HTERT RPE-1 (cell line): ENCODE measurements around the gene GLIS1.
"Not testable (repeated sequence)": the region's sequence is repeated elsewhere in the genome, so short reads cannot be mapped to it uniquely, and the experiment has no call there.

Source experiments
- in situ Hi-C: fragments of 300-500 bp; cut with MboI; formaldehyde crosslinking; loops from 4 replicates; pipeline ENCODE4 v1.14.3; 2020; ENCODE audit warnings: low sequenced_read_pairs

Gene GLIS1

DNA sequence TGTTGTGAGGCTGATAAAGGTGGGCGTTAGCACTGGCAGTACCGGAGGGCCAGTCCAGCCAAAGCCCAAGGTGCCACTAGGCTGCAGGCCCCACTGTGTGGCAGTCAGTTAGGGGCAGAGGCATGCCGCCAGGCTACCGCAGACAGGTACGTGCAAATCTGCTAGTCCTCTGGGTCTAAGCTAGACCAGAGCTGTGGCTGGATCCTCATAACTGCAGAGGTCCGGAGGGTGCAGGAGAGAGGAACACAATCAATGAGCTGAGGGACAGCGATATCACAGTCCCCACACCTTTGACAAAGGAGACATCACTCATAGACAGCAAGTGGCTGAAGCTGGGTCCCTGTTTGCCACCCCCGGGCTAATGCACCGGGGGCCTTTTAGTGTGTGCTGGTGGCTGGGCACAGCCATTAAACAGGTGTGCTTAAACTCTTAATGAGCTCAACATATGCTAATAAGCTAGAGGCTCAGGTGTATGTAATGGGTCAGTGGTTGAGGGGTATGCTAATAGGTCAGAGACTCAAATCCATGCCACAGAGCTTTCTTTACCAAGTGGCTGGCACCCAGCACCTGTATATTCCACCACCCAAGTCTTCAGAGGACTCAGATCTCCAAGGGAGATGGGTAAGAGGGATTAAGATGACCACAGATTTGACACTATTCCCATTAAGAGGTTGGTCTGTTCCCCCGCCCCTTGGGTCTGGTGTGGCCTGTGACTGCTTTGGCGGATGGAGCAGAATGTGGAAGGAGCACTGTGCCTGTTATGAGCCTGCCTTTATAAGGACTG is 82.0 kb downstream of the GLIS1 start:
- in situ Hi-C loops, result no loop called here

DNA sequence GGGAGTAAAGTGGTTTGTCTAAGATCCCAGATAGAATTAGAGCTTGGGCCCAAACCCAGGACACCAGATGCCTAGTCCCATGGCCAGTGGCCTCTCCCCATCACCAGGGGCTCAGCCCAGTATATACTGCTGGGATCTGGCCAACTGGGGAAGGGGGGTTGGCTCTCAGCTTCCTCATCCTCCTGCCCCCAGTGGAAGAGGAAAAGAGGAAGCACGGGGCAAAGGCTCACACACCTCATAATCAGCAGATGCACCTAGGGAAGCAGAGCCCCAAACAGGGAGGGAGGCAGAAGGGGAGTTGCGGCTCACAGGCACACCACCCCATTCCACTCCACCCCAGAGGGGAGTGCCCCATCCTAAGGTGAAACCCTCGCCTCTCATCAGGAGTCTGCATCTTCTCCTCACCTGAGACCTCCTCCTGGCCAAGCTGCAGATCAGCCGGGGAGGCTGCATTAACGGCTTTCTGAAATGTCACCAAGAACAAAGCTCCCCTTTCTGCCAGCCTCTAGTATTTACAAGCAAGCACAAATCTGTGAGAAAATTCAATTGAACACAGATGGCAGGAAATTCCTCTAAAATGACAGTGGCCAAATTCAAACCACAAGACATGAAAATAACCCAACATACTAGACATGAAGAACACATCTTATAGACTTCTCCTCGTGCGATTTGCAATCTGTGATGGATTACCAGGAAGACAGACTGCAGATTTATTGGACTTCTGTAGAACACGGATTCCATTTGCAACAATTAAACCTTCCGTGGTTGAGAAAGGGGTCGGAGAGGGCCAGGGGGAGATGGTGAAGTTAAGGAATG is 82.8 kb downstream of the GLIS1 start:
- in situ Hi-C loops, result no loop called here

- in situ Hi-C loops, result no loop called here
Measured at GRCh38 chr1:53654216-53655210, 84.5 kb downstream of the GLIS1 start.

DNA sequence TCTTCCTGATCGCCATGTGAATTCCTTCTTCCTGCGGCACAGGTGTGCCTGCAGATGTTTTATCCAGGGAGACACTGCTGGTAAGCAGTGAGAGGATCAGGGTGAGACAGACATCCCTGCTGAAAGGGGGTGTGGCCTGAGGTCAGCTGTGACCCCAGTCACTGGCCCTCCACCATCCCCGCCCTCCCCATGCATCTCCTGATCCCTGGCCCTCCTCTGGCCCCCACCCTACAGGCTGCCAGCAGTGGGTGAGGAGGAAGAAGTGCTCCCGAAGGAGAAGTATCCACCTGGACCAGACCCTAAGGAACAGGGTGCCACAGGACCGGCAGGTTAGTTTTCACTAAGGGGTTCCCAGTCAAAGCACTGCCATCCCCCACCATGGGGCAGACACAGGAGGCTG is 85.3 kb downstream of the GLIS1 start:
- in situ Hi-C loops, result no loop called here

- in situ Hi-C loops, result no loop called here
Measured at GRCh38 chr1:53653200-53653575, 85.8 kb downstream of the GLIS1 start.

- in situ Hi-C loops, result no loop called here
Measured at GRCh38 chr1:53652441-53653199, 86.3 kb downstream of the GLIS1 start.

GRCh38 chr1:53651356-53651755 is 87.6 kb downstream of the GLIS1 start:
- in situ Hi-C loops, result no loop called here

DNA sequence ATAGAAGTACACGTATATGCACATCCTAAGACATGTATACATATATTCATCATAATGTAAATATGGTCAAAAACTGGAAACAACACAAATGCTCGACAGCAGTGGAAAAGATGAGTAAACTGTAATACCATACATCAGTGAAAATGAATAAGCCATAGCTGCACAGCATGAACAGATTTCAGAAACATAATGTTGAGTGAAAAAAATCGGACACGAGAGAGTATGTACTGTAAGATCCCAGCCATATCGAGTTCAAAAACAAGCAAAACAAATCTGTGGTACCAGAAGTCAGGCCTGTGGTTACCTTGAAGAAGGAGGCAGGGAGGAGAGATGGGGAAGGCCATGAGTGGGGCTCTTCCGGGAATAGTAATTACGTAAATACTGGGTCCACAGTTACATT is 90.4 kb downstream of the GLIS1 start:
- in situ Hi-C loops, result no loop called here

DNA sequence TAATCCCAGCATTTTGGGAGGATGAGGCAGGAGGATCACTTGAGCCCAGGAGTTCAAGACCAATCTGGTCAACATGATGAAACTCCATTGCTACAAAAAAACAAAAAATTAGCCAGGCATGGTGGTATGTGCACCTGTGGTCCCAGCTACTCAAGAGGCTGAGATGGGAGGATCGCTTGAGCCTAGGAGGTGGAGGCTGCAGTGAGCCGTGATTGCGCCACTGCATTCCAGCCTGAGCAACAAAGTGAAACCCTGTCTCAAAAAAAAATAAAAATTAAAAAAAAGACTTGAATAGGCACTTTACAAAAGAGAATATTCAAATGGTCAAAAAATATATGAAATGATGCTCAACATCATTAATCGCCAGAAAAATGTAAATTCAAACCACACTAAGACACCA is 91.0 kb downstream of the GLIS1 start:
- in situ Hi-C loops, result not testable (repeated sequence)

- in situ Hi-C loops, result no loop called here
Measured at GRCh38 chr1:53646732-53647131, 92.2 kb downstream of the GLIS1 start.

DNA sequence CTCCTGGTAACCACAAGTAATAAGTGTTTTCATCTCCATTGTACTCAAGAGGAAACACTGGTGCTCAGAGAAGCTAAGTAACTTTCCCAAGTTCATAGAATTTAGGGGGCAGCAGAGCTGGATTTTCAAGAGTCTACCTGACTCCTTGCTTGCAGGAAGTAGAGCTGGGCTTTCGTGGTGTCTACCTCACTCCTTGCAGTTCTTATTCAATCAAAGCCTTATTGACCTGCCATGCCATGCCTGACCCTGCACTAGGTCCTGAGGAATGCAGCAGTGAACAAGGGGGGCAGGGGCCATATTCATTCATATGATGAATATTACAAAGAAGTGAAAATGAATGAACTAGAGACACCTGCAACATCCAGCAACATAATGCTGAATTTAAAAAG is 93.3 kb downstream of the GLIS1 start:
- in situ Hi-C loops, result no loop called here

GRCh38 chr1:53644909-53645689 is 93.9 kb downstream of the GLIS1 start:
- in situ Hi-C loops, result no loop called here

DNA sequence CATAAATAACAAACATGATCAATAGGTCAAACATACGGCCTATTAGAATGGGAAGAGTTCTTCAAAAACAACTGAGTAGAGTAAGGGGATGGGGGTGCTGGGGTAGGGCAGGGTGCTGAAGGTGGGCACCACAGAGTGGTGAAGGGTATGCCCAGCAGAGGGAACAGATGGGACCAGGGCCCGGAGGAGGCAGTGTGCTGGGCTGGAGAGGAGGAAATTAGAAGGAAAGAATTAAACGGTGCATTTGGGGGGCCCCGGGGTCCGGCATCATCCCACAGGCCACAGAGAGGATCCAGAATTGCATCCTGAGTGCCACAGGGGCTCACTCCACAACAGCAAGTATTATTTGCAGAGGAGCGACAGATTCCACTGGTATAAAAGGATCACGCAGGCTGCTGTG is 94.5 kb downstream of the GLIS1 start:
- in situ Hi-C loops, result no loop called here

DNA sequence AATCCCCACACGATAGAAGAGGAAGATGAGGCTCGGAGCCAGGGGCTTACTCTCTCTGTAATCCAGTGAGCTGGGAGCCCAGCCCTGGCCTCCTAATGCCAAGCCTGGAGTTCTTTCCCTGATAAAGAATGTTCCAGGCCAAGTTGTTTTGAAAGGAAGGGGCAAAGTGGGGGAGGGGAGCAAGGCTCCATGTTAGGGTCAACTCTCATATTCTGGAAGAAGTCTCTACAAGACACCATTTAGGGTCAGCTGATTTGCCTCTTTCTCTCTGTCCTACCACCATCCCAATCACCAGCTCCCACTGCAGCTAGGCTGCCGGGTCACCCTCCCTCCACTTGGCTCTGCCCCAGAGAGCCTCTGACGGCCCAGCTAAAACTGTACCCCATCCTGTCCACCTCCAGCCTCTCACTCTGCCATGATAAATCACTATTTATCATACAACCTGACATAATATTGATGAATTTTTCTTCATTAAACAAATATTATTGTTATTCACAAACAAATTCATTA is 95.0 kb downstream of the GLIS1 start:
- in situ Hi-C loops, result no loop called here

- in situ Hi-C loops, result no loop called here
Measured at GRCh38 chr1:53643041-53643880, 95.7 kb downstream of the GLIS1 start.

DNA sequence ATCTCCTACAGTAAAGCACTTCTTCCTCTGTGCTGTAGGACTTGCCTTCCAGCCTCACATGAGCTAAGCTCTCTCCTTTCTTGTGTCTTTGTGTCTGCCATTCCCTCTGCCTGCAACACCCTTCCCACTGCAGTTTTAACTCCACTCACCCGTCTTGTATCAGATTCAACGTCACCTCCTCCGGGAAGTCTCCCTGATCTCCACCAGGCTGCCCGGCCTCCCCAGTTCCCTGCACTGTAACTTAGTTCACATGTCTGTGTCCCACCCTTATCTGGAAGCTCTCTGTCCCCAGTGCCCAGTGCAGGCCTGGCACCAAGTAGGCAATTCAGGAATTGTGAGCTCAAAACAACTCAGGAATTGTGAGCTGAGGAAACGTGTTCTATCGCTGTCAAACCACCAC is 96.4 kb downstream of the GLIS1 start:
- in situ Hi-C loops, result no loop called here

- in situ Hi-C loops, result no loop called here
Measured at GRCh38 chr1:53642215-53642555, 96.8 kb downstream of the GLIS1 start.

DNA sequence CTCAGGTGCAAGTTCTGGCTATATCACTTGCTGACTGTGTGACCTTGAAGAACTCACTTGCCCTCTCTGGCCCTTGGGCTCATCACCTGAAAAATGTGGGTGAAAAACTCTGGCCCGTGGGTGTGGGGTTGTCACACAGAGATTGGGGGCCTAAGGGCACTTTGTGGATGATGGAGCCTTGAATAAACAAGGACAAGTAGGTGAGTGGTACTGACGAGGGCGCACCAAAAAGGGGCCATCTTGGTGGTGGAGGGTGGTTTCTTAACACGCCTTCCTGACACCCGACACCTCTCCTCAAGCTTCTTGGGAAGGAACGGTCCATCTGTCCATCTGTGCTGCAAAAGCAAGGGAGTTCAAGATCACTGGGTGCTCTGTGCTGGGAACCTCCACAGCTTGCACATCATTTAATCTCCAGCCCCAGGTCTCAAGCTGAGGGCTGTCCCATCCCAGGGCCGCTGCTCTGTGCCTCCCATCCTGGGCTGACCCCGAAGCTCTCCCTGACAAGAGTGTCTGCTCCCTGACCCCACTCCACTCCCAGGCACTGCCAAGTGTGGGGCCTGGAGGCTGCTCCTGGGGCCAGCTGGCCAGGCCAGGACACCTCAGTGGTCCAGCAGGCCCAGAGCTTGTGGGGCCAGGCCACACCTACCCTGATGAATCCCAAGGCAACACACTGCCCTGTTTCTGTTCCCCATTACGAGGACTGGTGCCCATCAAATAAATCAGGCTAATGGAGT is 97.3 kb downstream of the GLIS1 start:
- in situ Hi-C loops, result no loop called here
